ENCODE results near the gene F2RL2. TPM values are rescaled to one million over a fixed set of nuclear protein-coding genes. Genes with fewer than 3 reads are reported as not detected.

F2RL2 gene
- total RNA-seq, 2 donors from 2014 or later: not detected

DNA sequence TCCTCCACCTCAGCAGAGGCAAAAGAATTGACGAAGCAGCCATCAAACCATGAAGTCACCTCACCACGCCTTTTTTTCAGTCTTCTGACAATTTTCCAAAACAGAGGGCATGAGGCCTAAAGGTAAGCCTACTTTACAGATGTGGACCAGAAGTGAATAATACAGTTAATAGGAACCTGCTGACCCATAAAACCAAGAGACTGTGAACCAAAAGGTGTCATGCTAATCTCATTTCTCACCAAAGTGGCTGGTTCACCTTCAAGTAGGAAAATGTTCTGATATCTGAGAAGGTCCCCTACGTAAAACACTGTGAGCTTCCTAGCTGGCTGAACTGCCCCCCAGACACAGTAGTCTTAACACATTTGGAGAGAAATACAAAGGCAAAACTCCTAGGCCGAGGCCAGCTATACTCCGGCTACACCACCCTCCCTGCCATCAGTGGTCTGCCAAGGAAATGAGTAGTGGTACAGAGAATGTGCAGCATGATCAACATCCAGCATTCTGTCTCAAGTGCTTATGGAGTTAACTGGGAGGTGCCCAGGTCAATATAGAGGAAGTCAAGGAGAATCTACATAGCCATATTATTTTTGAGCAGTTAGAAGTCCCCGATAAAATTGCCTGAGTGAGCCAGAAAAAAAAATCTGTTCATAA, 19.3 kb upstream of the F2RL2 start:
- Mint-ChIP-seq H3K4me1 (ENCODE audit: low read depth in 2 of 2) (peaks cover 17 to 25% of the 10 kb centered on the region in 2 donors), H3K9me3 (no peaks in the 10 kb centered on the region), H3K27ac (peak overlapping the region in 1 of 2 donors; percentile 28), H3K4me3 (no peak overlapping the region), H3K36me3 (peaks cover 26% of the 10 kb centered on the region), H3K27me3 (no peaks in the 10 kb centered on the region)
- DNase-seq (ENCODE audit: low spot score): no peak
- no peak for ATAC-seq

GRCh38 chr5:76641514-76642120, 18.4 kb upstream of the F2RL2 start:
- H3K4me3 Mint-ChIP-seq: no peak overlapping the region
- ATAC-seq (peak; percentile 48 to 65), DNase-seq (ENCODE audit: low spot score) (peak; percentile 73)
- H3K27ac Mint-ChIP-seq: peak overlapping the region; percentile 40 to 67
- H3K9me3 Mint-ChIP-seq: no peaks in the 10 kb centered on the region
- H3K27me3 Mint-ChIP-seq: no peaks in the 10 kb centered on the region
- H3K36me3 Mint-ChIP-seq: peaks cover 22% of the 10 kb centered on the region
- H3K4me1 Mint-ChIP-seq (ENCODE audit: low read depth in 2 of 2): peaks cover 19 to 27% of the 10 kb centered on the region in 2 donors

DNA sequence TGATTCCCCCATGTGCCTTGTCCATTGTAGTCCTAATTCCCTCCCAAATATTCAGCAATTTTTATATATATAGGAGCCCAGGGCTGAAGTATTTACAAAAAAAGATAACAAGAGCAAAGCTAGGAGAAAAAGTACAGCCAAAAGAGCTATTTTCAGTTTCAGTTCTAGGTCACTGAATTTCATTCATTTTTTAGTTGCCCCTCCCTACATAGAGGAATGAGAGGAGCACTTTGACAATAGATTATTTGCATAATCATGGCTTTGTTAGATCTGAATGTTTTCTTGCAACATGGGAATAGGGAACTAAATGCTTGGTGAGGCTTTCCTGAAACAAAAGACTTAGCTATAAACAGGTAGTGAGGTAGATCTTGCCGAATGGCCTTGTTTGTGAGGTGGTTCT, 15.3 kb upstream of the F2RL2 start:
- Mint-ChIP-seq H3K27me3 (no peaks in the 10 kb centered on the region), H3K36me3 (peaks cover 23% of the 10 kb centered on the region), H3K4me1 (ENCODE audit: low read depth in 2 of 2) (peaks cover 21 to 31% of the 10 kb centered on the region in 2 donors), H3K4me3 (peak overlapping the region; percentile 23), H3K27ac (peak overlapping the region; percentile 57 to 60), H3K9me3 (no peaks in the 10 kb centered on the region)
- DNase-seq (ENCODE audit: low spot score) (no peak), ATAC-seq (no peak)

DNA sequence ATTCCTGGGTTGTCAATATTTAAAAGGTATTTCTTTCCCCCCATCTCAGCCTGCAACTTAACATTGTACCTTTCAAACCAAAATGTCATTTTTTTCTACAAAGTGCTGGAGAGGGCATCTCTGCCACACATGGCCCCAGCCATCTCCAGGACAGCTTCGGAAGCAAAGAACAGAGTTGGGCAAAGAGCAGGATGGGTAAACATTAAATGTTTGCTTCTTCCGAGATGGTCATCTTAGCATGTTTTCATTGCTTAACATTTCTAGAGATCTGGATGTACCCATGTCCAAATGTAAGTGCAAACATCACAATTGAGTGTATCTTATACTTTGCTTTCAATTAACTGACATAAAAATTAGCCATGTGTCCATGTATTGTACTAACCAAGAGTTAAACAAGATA, 14.3 kb upstream of the F2RL2 start:
- DNase-seq (ENCODE audit: low spot score) (no peak), ATAC-seq (no peak)
- peak overlapping the region; percentile 60 to 75 for H3K27ac Mint-ChIP-seq
- H3K36me3 Mint-ChIP-seq: peaks cover 21% of the 10 kb centered on the region
- H3K9me3 Mint-ChIP-seq: no peaks in the 10 kb centered on the region
- peaks cover 18 to 31% of the 10 kb centered on the region in 2 donors for H3K4me1 Mint-ChIP-seq (ENCODE audit: low read depth in 2 of 2)
- no peak overlapping the region for H3K4me3 Mint-ChIP-seq
- no peaks in the 10 kb centered on the region for H3K27me3 Mint-ChIP-seq

- DNase-seq (ENCODE audit: low spot score) (no peak), ATAC-seq (no peak)
- peaks cover 16% of the 10 kb centered on the region for H3K36me3 Mint-ChIP-seq
- no peak overlapping the region for H3K4me3 Mint-ChIP-seq
- peaks cover 17 to 21% of the 10 kb centered on the region in 2 donors for H3K4me1 Mint-ChIP-seq (ENCODE audit: low read depth in 2 of 2)
- H3K9me3 Mint-ChIP-seq: no peaks in the 10 kb centered on the region
- H3K27ac Mint-ChIP-seq: peak overlapping the region in 1 of 2 donors; percentile 67
- no peaks in the 10 kb centered on the region for H3K27me3 Mint-ChIP-seq
Measured at GRCh38 chr5:76634661-76635060, 11.5 kb upstream of the F2RL2 start.

DNA sequence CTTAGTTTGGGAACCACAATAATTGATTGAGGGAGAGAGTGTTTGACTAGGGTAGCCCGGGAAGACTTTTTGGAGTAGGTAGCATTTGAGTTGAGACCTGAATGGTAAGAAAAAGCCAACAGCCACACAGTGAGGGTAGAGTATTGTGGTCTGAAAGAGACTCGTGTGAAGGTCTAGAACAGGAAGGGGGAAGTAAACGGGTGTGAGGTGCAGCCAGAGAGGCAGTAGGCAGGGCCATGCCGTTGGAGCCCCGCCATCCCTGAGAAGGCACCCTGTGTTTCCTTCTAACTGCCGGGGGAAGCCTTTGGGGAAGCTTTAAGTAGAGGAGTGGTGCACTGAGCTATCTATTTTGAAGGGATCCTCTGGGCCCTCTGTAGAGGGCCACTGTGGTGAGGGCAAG, 3.5 kb upstream of the F2RL2 start:
- peaks cover 14% of the 10 kb centered on the region for H3K36me3 Mint-ChIP-seq
- peak overlapping the region; percentile 40 for H3K4me3 Mint-ChIP-seq
- no peaks in the 10 kb centered on the region for H3K9me3 Mint-ChIP-seq
- DNase-seq (ENCODE audit: low spot score): no peak
- no peaks in the 10 kb centered on the region for H3K27me3 Mint-ChIP-seq
- H3K27ac Mint-ChIP-seq: peak overlapping the region; percentile 66 to 67
- peak; percentile 62 to 87 for ATAC-seq
- peaks cover 42 to 50% of the 10 kb centered on the region in 2 donors for H3K4me1 Mint-ChIP-seq (ENCODE audit: low read depth in 2 of 2)

GRCh38 chr5:76625087-76625815, 2.0 kb upstream of the F2RL2 start:
- no peak for DNase-seq (ENCODE audit: low spot score)
- Mint-ChIP-seq H3K27me3 (no peaks in the 10 kb centered on the region), H3K27ac (peak overlapping the region; percentile 55 to 67), H3K36me3 (peaks cover 18% of the 10 kb centered on the region), H3K4me1 (ENCODE audit: low read depth in 2 of 2) (peaks cover 46 to 58% of the 10 kb centered on the region in 2 donors), H3K9me3 (no peaks in the 10 kb centered on the region), H3K4me3 (peak overlapping the region; percentile 29)
- peak in 1 of 2 donors; percentile 50 for ATAC-seq

- H3K36me3 Mint-ChIP-seq: peaks cover 18% of the 10 kb centered on the region
- no peak for ATAC-seq
- no peak for DNase-seq (ENCODE audit: low spot score)
- H3K4me3 Mint-ChIP-seq: no peak overlapping the region
- peak overlapping the region; percentile 65 to 83 for H3K27ac Mint-ChIP-seq
- H3K4me1 Mint-ChIP-seq (ENCODE audit: low read depth in 2 of 2): peaks cover 49 to 59% of the 10 kb centered on the region in 2 donors
- no peaks in the 10 kb centered on the region for H3K9me3 Mint-ChIP-seq
- H3K27me3 Mint-ChIP-seq: no peaks in the 10 kb centered on the region
Measured at GRCh38 chr5:76622076-76622475, 1.1 kb downstream of the F2RL2 start.

DNA sequence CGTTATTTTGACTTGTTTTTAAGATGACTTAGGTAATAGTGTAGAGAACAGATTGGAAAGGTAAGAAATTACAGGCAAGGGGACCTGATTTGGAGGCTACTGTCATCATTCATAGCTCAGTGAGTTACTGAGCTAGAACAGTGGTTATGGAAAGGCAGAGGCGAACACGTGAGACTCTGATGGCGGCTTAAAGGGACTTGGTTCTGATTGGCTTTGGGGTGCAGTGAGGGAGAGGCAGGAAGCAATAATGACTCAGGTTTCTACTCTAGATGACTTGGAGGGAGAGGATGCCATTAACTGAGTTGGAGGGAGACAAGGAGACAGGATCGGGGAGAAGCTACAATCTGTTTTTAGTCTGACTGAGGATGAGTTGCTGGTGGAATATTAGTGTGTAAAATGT, 3.0 kb downstream of the F2RL2 start:
- ATAC-seq: no peak
- H3K36me3 Mint-ChIP-seq: peaks cover 23% of the 10 kb centered on the region
- H3K27ac Mint-ChIP-seq: peak overlapping the region; percentile 31 to 62
- no peaks in the 10 kb centered on the region for H3K27me3 Mint-ChIP-seq
- no peaks in the 10 kb centered on the region for H3K9me3 Mint-ChIP-seq
- H3K4me1 Mint-ChIP-seq (ENCODE audit: low read depth in 2 of 2): peaks cover 36 to 53% of the 10 kb centered on the region in 2 donors
- H3K4me3 Mint-ChIP-seq: no peak overlapping the region
- no peak for DNase-seq (ENCODE audit: low spot score)

GRCh38 chr5:76617675-76618074, 5.5 kb downstream of the F2RL2 start:
- Mint-ChIP-seq H3K4me1 (ENCODE audit: low read depth in 2 of 2) (peaks cover 22 to 37% of the 10 kb centered on the region in 2 donors), H3K27ac (no peak overlapping the region), H3K9me3 (no peaks in the 10 kb centered on the region), H3K36me3 (peaks cover 23% of the 10 kb centered on the region), H3K4me3 (no peak overlapping the region), H3K27me3 (no peaks in the 10 kb centered on the region)
- no peak for ATAC-seq
- DNase-seq (ENCODE audit: low spot score): no peak

DNA sequence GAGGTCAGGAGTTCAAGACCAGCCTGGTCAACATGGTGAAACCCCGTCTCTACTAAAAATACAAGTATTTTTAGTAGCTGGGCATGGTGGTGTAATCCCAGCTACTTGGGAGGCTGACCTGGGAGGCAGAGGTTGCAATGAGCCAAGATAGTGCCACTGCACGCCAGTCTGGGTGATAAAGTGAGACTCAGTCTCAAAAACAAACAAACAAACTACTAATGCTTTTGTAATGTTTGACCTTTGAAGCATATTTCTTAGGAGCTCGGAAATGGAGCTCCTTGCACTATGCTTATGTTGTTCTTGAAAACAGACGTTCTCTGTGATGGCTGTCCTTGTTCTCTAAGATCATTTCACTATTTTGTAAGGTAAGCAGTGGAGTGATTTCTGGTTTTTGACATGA, 6.0 kb downstream of the F2RL2 start:
- DNase-seq (ENCODE audit: low spot score) (no peak), ATAC-seq (no peak)
- H3K9me3 Mint-ChIP-seq: no peaks in the 10 kb centered on the region
- no peak overlapping the region for H3K27ac Mint-ChIP-seq
- no peaks in the 10 kb centered on the region for H3K27me3 Mint-ChIP-seq
- H3K4me3 Mint-ChIP-seq: no peak overlapping the region
- peaks cover 23% of the 10 kb centered on the region for H3K36me3 Mint-ChIP-seq
- peaks cover 21 to 35% of the 10 kb centered on the region in 2 donors for H3K4me1 Mint-ChIP-seq (ENCODE audit: low read depth in 2 of 2)

- Mint-ChIP-seq H3K4me1 (ENCODE audit: low read depth in 2 of 2) (peaks cover 20 to 28% of the 10 kb centered on the region in 2 donors), H3K27me3 (no peaks in the 10 kb centered on the region), H3K9me3 (no peaks in the 10 kb centered on the region), H3K36me3 (peaks cover 23% of the 10 kb centered on the region), H3K27ac (peak overlapping the region in 1 of 2 donors; percentile 17), H3K4me3 (no peak overlapping the region)
- DNase-seq (ENCODE audit: low spot score) (no peak), ATAC-seq (no peak)
Measured at GRCh38 chr5:76616206-76616605, 7.0 kb downstream of the F2RL2 start.

- Mint-ChIP-seq H3K36me3 (peaks cover 25% of the 10 kb centered on the region), H3K9me3 (no peaks in the 10 kb centered on the region), H3K4me1 (ENCODE audit: low read depth in 2 of 2) (peaks cover 21 to 25% of the 10 kb centered on the region in 2 donors), H3K27me3 (no peaks in the 10 kb centered on the region), H3K4me3 (no peak overlapping the region), H3K27ac (no peak overlapping the region)
- ATAC-seq (no peak), DNase-seq (ENCODE audit: low spot score) (no peak)
Measured at GRCh38 chr5:76615759-76616158, 7.4 kb downstream of the F2RL2 start.

DNA sequence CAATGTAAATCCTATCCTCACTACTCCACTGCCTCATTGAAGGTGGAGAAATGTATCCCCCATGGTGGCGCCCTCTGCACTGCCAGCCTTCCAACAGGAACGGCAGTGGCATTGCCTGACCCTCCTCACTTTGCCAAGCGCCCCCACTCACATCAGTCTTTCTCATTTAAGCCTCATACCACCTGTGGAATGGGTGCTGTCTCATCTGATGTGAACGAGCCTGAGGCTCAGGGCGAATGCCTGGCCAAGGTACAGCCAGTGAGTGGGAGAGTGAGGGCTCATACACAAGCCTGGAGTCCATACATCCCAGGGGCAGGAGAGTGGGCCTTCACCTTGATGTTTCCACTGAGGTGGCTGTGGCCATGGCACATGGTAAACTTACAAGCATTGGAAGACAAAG, 10.3 kb downstream of the F2RL2 start:
- H3K4me3 Mint-ChIP-seq: no peak overlapping the region
- H3K9me3 Mint-ChIP-seq: no peaks in the 10 kb centered on the region
- peaks cover 24 to 26% of the 10 kb centered on the region in 2 donors for H3K4me1 Mint-ChIP-seq (ENCODE audit: low read depth in 2 of 2)
- no peaks in the 10 kb centered on the region for H3K27me3 Mint-ChIP-seq
- DNase-seq (ENCODE audit: low spot score) (no peak), ATAC-seq (no peak)
- H3K27ac Mint-ChIP-seq: peak overlapping the region in 1 of 2 donors; percentile 32
- peaks cover 18% of the 10 kb centered on the region for H3K36me3 Mint-ChIP-seq

Measured in natural killer cell treated with Interleukin-12 subunit alpha and Interleukin-12 subunit beta and Interleukin-15 and Interleukin-18, amount 100 ng/mL, for 72 hours (primary cell).